Esophagus muscularis mucosa (tissue), 4 donors: ENCODE results near the gene SPHK1. TPM values are rescaled to one million over a fixed set of nuclear protein-coding genes. Genes with fewer than 3 reads are reported as not detected.
"Not testable (repeated sequence)": the region's sequence is repeated elsewhere in the genome, so short reads cannot be mapped to it uniquely, and the experiment has no call there.

Experiments used
- DNase-seq: peaks from one replicate; pipeline ENCODE4 v3.0.0-alpha.2; 2017; ENCODE audit errors: extremely low spot score
- H3K27ac ChIP-seq, 4 donors: fragments of 200-600 bp; sonication (generic); replicated peaks in 1 of 4; 1 replicate in 3 of 4; 2 replicates in 1 of 4; pipeline ENCODE4 v1.5.1; 2016 to 2019; ENCODE audit warnings: mild to moderate bottlenecking in 1 of 4
- H3K27me3 ChIP-seq, 4 donors: fragments of 200-600 bp; sonication (generic); one replicate each; pipeline versions ENCODE4 v1.5.1 to v1.6.0; 2016 to 2019
- H3K36me3 ChIP-seq, 4 donors: fragments of 200-600 bp; sonication (generic); one replicate each; pipeline ENCODE4 v1.5.1; 2016 to 2019
- H3K4me1 ChIP-seq, 4 donors: fragments of 200-600 bp; sonication (generic); one replicate each; pipeline ENCODE4 v1.5.1; 2016 to 2019
- H3K4me3 ChIP-seq, 4 donors: fragments of 200-600 bp; sonication (generic); 1 replicate in 2 of 4; 2 replicates in 2 of 4; pipeline ENCODE4 v1.5.1; 2016 to 2019; ENCODE audit warnings: mild to moderate bottlenecking in 4 of 4, moderate library complexity in 1 of 4
- H3K9me3 ChIP-seq, 4 donors: fragments of 200-600 bp; sonication (generic); 1 replicate in 3 of 4; 2 replicates in 1 of 4; pipeline ENCODE4 v1.5.1; 2016 to 2019
- EP300 ChIP-seq: sonication (generic); formaldehyde crosslinking; IDR thresholded peaks from one replicate; pipeline ENCODE4 v1.6.1; 2017; ENCODE audit warnings: antibody characterized with exemption
- POLR2A ChIP-seq: fragments of 450-650 bp; IDR thresholded peaks from one replicate; pipeline ENCODE4 v1.6.1; 2017; ENCODE audit warnings: antibody characterized with exemption, moderate library complexity, mild to moderate bottlenecking, low read depth
- POLR2AphosphoS5 ChIP-seq, 2 donors: sonication (generic); formaldehyde crosslinking; IDR thresholded peaks; one replicate each; pipeline ENCODE4 v1.6.1; 2017; ENCODE audit warnings: antibody characterized with exemption in 2 of 2
- WGBS: methylation state at CpG from one replicate; pipeline ENCODE4 v1.1.5; 2018; 5-methylcytosine and 5-hydroxymethylcytosine counted together
- intact Hi-C: fragments of 100-400 bp; cut with DNase I; formaldehyde crosslinking; loops from one replicate; pipeline ENCODE4 v1.15.1; 2023
- total RNA-seq, 4 donors: library from RNA; depleted of rRNA; stranded (reverse); fragments of >200 nt; gene quantifications; one replicate each; pipeline versions ENCODE4 v1.1.0 to v1.2.1, GENCODE V29; 2016
- TF ChIP-seq, protein P1 (sequence below), 3 experiments: fragments of 200-600 bp in 2 of 3; fragments of 450-650 bp in 1 of 3; sonication (generic) in 2 of 3; IDR thresholded peaks; one replicate each; pipeline ENCODE4 v1.5.1; 2017 to 2019; ENCODE audit warnings: antibody characterized with exemption in 3 of 3, mild to moderate bottlenecking in 2 of 3, moderate library complexity in 1 of 3

Gene SPHK1
- total RNA-seq, 4 donors from 2014 or later: 10.8 to 33.8 (median 16.5) TPM

DNA sequence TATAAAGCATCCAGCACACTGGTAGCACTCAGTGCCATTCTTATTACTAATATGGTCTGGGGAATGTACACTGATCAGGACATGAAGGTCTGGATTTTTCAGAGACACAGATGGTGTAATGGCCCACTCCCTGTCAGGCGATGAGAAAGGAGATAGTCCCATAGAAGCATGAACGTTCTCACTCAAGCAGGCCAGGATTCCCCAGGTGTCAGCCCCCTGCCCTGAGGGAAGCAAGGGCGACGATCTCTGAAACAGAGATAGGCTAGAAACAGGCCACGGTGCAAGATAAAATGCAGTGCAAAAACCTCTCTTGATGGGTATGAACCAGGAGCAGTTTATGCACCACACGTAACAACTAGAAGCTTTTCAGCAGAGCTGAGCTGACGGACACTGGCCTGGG is 41.3 kb upstream of the SPHK1 start:
- H3K27ac ChIP-seq: no peak overlapping the region
- intact Hi-C loops: no loop called here
- peaks cover 0 to 8% (median 4%) of the 10 kb centered on the region in 4 donors for H3K4me1 ChIP-seq
- no peak for DNase-seq
- no peaks in the 10 kb centered on the region for H3K27me3 ChIP-seq
- 95% methylated on average over 7 of the region's 7 CpGs for WGBS
- H3K9me3 ChIP-seq: no peaks in the 10 kb centered on the region
- H3K4me3 ChIP-seq: no peak overlapping the region
- peaks cover 33 to 72% (median 61%) of the 10 kb centered on the region in 4 donors for H3K36me3 ChIP-seq
- TF ChIP-seq EP300: no peak
- TF ChIP-seq, protein P1, sequence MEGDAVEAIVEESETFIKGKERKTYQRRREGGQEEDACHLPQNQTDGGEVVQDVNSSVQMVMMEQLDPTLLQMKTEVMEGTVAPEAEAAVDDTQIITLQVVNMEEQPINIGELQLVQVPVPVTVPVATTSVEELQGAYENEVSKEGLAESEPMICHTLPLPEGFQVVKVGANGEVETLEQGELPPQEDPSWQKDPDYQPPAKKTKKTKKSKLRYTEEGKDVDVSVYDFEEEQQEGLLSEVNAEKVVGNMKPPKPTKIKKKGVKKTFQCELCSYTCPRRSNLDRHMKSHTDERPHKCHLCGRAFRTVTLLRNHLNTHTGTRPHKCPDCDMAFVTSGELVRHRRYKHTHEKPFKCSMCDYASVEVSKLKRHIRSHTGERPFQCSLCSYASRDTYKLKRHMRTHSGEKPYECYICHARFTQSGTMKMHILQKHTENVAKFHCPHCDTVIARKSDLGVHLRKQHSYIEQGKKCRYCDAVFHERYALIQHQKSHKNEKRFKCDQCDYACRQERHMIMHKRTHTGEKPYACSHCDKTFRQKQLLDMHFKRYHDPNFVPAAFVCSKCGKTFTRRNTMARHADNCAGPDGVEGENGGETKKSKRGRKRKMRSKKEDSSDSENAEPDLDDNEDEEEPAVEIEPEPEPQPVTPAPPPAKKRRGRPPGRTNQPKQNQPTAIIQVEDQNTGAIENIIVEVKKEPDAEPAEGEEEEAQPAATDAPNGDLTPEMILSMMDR (IDR thresholded peaks at IDR 0.05): no peak
- no peak for TF ChIP-seq POLR2A
- no peak for TF ChIP-seq POLR2AphosphoS5 (IDR thresholded peaks at IDR 0.05)

DNA sequence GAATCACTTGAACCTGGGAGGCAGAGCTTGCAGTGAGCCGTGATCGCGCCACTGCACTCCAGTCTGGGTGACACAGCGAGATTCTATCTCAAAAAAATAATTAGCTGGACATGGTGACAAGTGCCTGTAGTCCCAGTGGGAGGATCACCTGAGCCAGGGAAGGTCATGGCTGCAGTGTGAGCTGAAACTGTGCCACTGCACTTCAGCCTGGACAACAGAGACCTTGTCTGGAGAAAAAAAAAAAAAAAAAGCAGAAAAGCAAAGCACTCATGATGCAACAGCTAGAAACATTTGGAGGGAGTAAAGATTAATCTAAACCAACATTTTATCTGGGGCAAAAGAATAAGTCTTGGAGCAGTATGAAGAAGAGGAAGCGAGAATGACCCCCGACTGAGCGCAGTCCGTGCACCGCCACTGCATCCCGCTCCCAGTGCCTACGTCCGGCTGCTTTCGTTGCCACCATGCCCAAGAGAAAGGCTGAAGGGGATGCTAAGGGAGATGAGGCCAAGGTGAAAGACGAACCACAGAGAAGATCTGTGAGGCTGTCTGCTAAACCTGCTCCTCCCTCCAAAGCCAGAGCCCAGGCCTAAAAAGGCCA is 38.9 kb upstream of the SPHK1 start:
- Histone ChIP-seq H3K27ac (no peak overlapping the region), H3K4me3 (no peak overlapping the region), H3K4me1 (no peaks in the 10 kb centered on the region), H3K9me3 (no peaks in the 10 kb centered on the region), H3K36me3 (peaks cover 34 to 68% (median 64%) of the 10 kb centered on the region in 4 donors), H3K27me3 (no peaks in the 10 kb centered on the region)
- TF ChIP-seq POLR2AphosphoS5 (IDR thresholded peaks at IDR 0.05) (no peak), EP300 (no peak), POLR2A (no peak)
- TF ChIP-seq, protein P1 (IDR thresholded peaks at IDR 0.05): no peak
- WGBS: 93% methylated on average over 14 of the region's 14 CpGs
- no peak for DNase-seq
- intact Hi-C loops: no loop called here

DNA sequence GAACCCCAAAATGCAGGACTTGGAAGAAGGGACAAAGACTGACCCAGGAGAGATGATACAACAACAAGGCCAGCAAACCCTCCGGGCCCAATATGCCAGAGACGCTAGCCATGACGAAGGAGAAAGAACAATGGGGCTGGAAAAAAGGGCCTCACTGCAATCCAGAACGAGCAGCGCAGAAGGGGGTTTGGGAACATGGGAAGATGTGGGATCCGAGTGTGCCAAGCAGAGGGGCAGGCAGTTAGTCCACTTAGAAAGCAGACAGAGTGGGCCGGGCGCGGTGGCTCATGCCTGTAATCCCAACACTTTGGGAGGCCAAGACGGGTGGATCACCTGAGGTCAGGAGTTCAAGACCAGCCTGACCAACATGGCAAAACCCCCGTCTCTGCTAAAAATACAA is 37.5 kb upstream of the SPHK1 start:
- WGBS: 90% methylated on average over 11 of the region's 11 CpGs
- intact Hi-C loops, H3K4me3 ChIP-seq, H3K27me3 ChIP-seq, H3K27ac ChIP-seq, H3K9me3 ChIP-seq, H3K4me1 ChIP-seq, DNase-seq: not testable (repeated sequence)
- peaks cover 34 to 61% (median 59%) of the 10 kb centered on the region in 4 donors for H3K36me3 ChIP-seq

DNA sequence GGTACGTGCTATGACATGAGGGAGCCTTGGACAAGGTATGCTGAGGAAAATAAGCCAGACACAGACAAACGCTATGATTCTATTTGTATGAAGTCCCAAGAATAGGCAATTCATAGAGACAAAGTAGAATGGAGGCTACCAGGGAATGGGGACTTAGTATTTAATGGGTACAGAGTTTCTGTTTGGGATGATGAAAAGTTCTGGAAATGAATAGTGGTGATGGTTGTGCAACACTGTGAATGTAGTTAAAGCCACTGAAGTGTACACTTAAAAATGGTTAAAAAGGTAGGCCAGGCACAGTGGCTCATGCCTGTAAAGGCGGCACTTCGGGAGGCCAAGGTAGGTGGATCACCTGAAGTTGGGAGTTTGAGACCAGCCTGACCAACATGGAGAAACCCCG is 33.9 kb upstream of the SPHK1 start:
- TF ChIP-seq POLR2A (no peak), EP300 (no peak), POLR2AphosphoS5 (IDR thresholded peaks at IDR 0.05) (no peak)
- TF ChIP-seq, protein P1 (IDR thresholded peaks at IDR 0.05): no peak
- Histone ChIP-seq H3K4me3 (no peak overlapping the region), H3K27ac (no peak overlapping the region), H3K9me3 (no peaks in the 10 kb centered on the region), H3K4me1 (peaks cover 17 to 30% (median 29%) of the 10 kb centered on the region in 4 donors), H3K27me3 (no peaks in the 10 kb centered on the region), H3K36me3 (peaks cover 24 to 30% (median 28%) of the 10 kb centered on the region in 4 donors)
- intact Hi-C loops: loop anchor here (5.0 kb wide), 1 partner anchor 37 kb away; no protein-coding TSS in a partner anchor
- WGBS: 94% methylated on average over 5 of the region's 5 CpGs
- DNase-seq: no peak

DNA sequence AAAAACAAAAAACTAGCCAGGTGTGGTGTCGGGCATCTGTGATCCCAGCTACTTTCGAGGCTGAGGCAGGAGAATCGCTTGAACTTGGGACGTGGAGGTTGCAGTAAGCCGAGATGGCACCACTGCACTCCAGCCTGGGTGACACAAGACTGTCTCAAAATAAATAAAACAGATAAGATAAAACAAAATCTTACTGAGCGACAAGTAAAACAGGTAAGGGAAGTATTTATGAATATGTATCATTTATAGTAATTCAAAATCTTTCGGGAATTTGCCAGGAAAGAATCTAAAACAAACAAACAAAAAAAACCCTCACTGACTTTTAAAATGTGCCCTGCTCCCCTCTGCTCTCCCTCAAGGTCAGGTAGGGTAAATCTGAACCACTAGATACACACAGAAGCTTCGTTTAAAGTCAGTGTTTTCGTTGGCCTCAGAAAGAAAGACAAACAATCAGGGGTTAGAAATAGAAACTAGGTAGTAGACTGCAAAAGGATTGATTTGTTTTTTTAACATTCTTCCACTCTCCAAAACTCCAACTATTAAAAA is 32.8 kb upstream of the SPHK1 start:
- H3K27ac ChIP-seq: no peak overlapping the region
- intact Hi-C loops: loop anchor here (5.0 kb wide), 1 partner anchor 36 kb away; no protein-coding TSS in a partner anchor
- TF ChIP-seq POLR2A: no peak
- TF ChIP-seq, protein P1 (IDR thresholded peaks at IDR 0.05): no peak
- TF ChIP-seq POLR2AphosphoS5 (IDR thresholded peaks at IDR 0.05): no peak
- no peak for TF ChIP-seq EP300
- H3K4me1 ChIP-seq: peaks cover 17 to 30% (median 29%) of the 10 kb centered on the region in 4 donors
- no peaks in the 10 kb centered on the region for H3K27me3 ChIP-seq
- 71% methylated on average over 9 of the region's 9 CpGs for WGBS
- DNase-seq: no peak
- H3K9me3 ChIP-seq: no peaks in the 10 kb centered on the region
- peaks cover 13 to 19% (median 16%) of the 10 kb centered on the region in 4 donors for H3K36me3 ChIP-seq
- no peak overlapping the region for H3K4me3 ChIP-seq
